Kidney epithelial cell (primary cell): ENCODE results near the gene LYZ. TPM values are rescaled to one million over a fixed set of nuclear protein-coding genes. Genes with fewer than 3 reads are reported as not detected.

Experiments used
- DNase-seq: peaks from one replicate; pipeline ENCODE4 v3.0.0-alpha.2; 2010; ENCODE audit warnings: low read depth
- H3K27me3 ChIP-seq: 2 replicates; pipeline ENCODE4 v1.6.0; 2011; ENCODE audit warnings: low read length; ENCODE audit not compliant: control insufficient read depth, insufficient read depth
- H3K36me3 ChIP-seq: 2 replicates; pipeline ENCODE4 v1.5.1; 2011; ENCODE audit warnings: low read length; ENCODE audit not compliant: control insufficient read depth, insufficient read depth
- H3K4me3 ChIP-seq: 2 replicates; pipeline ENCODE4 v1.5.1; 2011; ENCODE audit warnings: low read depth, mild to moderate bottlenecking, control low read depth, low read length
- CTCF ChIP-seq: IDR thresholded peaks from 2 replicates; pipeline ENCODE4 v1.5.1; 2011; ENCODE audit warnings: mild to moderate bottlenecking, moderate library complexity, low read length, control low read depth, inconsistent platforms; ENCODE audit not compliant: insufficient read depth, poor library complexity, severe bottlenecking
- total RNA-seq: library from RNA; depleted of rRNA; stranded (reverse); fragments of >200 nt; gene quantifications from 2 replicates; pipeline ENCODE4 v1.2.3, GENCODE V29; 2015

The LYZ gene
- total RNA-seq, 1 donor from 2014 or later: 0.08 TPM

GRCh38 chr12:69368171-69368570 lies 20.0 kb downstream of the LYZ start:
- no peaks in the 10 kb centered on the region for H3K36me3 ChIP-seq
- H3K4me3 ChIP-seq: no peak overlapping the region
- DNase-seq: no peak
- TF ChIP-seq CTCF: no peak
- no peaks in the 10 kb centered on the region for H3K27me3 ChIP-seq

- TF ChIP-seq CTCF: no peak
- no peak for DNase-seq
Observed at GRCh38 chr12:69383074-69383473, 34.9 kb downstream of the LYZ start.

GRCh38 chr12:69385038-69385437 lies 36.9 kb downstream of the LYZ start:
- H3K4me3 ChIP-seq: no peak overlapping the region
- DNase-seq: no peak
- H3K27me3 ChIP-seq: no peaks in the 10 kb centered on the region
- no peaks in the 10 kb centered on the region for H3K36me3 ChIP-seq
- TF ChIP-seq CTCF: no peak

More at GRCh38 chr12:69383074-69383473, 34.9 kb downstream of the LYZ start:
- Histone ChIP-seq H3K27me3 (no peaks in the 10 kb centered on the region), H3K36me3 (no peaks in the 10 kb centered on the region), H3K4me3 (no peak overlapping the region)

GRCh38 chr12:69386921-69387320 lies 38.7 kb downstream of the LYZ start:
- no peaks in the 10 kb centered on the region for H3K27me3 ChIP-seq
- no peak for DNase-seq
- H3K4me3 ChIP-seq: no peak overlapping the region
- no peaks in the 10 kb centered on the region for H3K36me3 ChIP-seq
- no peak for TF ChIP-seq CTCF

GRCh38 chr12:69388371-69388770 lies 40.2 kb downstream of the LYZ start:
- DNase-seq: peak; percentile 23
- no peaks in the 10 kb centered on the region for H3K36me3 ChIP-seq
- peak; percentile 44 for TF ChIP-seq CTCF
- H3K4me3 ChIP-seq: no peak overlapping the region
- H3K27me3 ChIP-seq: no peaks in the 10 kb centered on the region

- no peak for DNase-seq
- no peak for TF ChIP-seq CTCF
- H3K27me3 ChIP-seq: no peaks in the 10 kb centered on the region
Observed at GRCh38 chr12:69389831-69390230, 41.6 kb downstream of the LYZ start.

More at GRCh38 chr12:69389831-69390230, 41.6 kb downstream of the LYZ start:
- no peak overlapping the region for H3K4me3 ChIP-seq
- no peaks in the 10 kb centered on the region for H3K36me3 ChIP-seq
